M059J (cell line): ENCODE results near the gene REG3G. TPM values are rescaled to one million over a fixed set of nuclear protein-coding genes. Genes with fewer than 3 reads are reported as not detected.
"Not testable (repeated sequence)": the region's sequence is repeated elsewhere in the genome, so short reads cannot be mapped to it uniquely, and the experiment has no call there.

ENCODE experiments used
- DNase-seq: peaks from one replicate; pipeline ENCODE4 v3.0.0-alpha.2; 2012; ENCODE audit warnings: low read depth
- total RNA-seq: library from RNA; depleted of rRNA; stranded (reverse); fragments of >200 nt; shearing (Covaris generic); gene quantifications from 2 replicates; pipeline ENCODE4 v1.2.3, GENCODE V29; 2014; rRNA removed

Gene REG3G
- total RNA-seq, 1 experiment from 2014 or later: not detected

DNA sequence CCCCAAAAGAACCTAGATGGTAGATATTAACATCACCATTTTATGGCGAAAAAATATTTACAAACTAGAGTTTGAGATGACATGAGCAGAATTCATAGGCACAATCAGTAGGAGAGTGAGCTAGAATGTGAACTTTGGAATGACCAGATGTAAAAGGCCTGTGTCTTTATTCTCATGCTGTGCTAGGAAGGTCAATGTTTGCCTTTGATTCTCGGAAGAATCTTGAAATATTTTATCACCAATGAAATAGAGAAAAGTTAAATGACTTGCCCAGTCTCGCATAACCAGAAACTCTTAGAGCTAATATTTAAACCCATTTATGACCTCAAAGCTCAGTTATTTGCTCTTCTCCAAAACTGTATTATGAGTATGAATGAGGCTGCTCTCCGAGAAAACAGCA, 9.2 kb upstream of the REG3G start:
- no peak for DNase-seq

DNA sequence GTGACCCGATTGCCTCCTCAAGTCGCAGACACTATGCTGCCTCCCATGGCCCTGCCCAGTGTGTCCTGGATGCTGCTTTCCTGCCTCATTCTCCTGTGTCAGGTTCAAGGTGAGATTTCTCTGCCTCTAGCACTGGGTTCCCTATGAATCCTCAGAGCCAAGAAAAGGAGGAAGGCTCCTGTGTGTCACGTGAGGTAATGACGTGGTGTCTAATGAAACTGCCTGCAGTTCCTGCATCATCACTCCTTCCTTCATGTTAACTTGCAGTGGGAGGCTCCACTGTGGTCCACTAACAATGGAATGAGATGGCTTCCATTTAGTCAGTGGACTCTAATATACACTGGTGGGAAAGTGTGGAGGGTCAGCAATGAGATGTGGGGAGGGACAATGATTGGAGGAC, 559 bp downstream of the REG3G start:
- no peak for DNase-seq

DNA sequence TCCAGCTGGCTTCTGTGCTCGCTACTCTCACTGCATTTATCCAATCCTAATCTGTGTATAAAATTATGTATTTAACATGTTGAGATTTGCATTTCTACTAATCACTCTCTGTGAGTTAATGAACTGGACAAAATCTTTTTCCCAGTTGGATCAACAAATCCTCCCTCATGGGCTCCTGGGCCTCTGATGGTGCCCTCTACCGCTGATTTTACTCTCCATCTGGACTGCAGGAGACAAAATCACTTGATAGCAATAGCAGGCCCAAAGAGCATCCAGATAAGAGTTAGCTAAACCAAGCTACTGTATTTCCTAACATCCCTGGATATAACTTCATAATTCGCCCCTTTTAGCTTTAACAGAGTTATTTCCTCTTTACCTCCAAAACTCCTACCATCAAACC, 14.4 kb downstream of the REG3G start:
- DNase-seq: no peak

DNA sequence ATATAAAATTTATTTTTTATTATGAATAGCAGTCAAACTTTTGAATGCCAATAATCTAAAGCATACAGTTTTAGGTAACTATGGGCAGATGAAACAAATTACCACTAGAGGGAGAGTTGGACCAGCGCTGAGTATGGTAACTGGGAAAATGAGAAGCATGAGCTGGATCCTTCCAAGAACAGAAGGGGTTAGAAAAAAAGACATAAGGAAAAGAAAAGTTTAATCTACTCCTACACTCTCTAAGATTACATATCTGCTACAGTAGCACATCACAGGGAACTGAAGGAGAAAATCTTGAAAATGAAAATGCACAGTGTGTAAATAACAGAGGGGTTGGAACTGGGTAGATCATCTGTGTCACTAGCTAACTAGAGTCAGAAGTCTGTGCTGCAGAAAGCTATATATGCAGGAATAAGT, 15.5 kb downstream of the REG3G start:
- peak; percentile 2 for DNase-seq

DNA sequence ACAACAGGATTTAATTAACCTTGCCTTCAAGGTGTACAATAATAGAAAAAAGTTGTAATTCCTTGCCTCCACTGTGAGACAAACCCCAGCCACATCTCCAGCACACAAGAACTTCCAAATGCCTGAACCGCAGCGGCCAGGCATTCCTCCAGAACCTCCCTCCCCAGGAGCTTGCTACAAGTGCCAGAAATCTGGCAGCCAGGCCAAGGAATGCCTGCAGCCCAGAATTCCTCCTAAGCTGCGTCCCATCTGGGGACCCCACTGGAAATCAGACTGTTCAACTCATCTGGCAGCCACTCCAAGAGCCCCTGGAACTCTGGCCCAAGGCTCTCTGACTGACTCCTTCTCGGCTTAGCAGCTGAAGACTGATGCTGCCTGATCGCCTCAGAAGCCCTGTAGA, 28.0 kb downstream of the REG3G start:
- not testable (repeated sequence) for DNase-seq

DNA sequence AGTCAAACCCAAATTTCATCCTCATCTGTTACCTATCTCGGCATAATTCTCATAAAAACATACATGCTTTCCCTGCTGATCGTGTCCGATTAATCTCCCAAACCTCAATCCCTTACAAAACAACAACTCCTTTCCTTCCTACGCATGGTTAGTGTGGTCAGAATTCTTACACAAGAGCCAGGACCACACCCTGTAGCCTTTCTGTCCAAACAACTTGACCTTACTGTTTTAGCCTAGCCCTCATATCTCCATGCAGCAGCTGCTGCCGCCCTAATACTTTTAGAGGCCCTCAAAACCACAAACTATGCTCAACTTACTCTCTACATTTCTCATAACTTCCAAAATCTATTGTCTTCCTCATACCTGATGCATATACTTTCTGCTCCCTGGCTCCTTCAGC, 29.3 kb downstream of the REG3G start:
- not testable (repeated sequence) for DNase-seq

DNA sequence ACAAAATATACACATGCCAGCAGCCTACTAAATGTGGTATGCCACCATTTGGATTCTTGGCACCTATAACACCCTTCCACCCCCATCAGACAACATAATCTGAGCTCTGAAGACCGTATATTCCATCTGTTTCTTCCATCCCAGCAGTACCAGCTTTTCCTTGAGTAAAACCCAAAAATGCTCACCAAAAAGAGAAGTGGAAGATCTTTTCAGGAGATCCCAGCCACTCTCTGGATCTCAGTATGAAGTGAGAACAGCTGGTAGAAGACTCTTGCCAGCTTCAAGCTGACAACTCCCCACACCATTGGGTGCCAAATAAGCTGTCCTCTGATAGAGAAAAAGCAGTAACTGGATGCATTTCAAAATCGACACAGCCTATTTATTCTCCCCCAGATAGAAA, 39.7 kb downstream of the REG3G start:
- no peak for DNase-seq

DNA sequence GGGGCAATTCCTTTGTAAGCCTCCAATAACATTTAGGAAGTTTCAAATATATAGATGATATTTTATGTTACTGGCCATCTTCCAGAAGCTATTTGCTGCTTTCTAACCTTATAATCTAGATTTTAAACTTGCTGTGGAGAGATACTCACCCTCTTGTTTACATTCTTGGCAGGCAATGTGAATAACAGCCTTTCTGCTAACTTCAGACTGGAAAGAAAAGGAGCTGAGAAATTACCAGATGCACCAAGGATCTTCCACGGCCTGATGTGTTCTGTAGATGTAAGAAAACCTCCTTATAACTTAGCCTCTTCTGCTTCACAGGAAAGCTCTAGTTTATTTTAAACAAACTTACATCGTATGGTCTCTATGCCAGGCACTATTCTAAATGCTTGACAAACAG, 45.6 kb downstream of the REG3G start:
- no peak for DNase-seq

Other genes with a start within 250 kb of the REG3G start
- not detected in 2 replicates for gene REG1B, start 62.3 kb downstream of the REG3G start, total RNA-seq
- not detected in 2 replicates for gene REG1A, start 94.8 kb downstream of the REG3G start, total RNA-seq
- not detected in 2 replicates for gene REG3A, start 134.1 kb downstream of the REG3G start, total RNA-seq